Caco-2 (cell line): Measurements from ENCODE around the gene BNIPL. TPM values are rescaled to one million over a fixed set of nuclear protein-coding genes. Genes with fewer than 3 reads are reported as not detected.

Experiments
- BruUV-seq: library from RNA; stranded (reverse); fragments of 400-500 nt; replicated peaks from 2 replicates; lab custom pipeline; 2021; lab: Mats Ljungman, UMichigan
- CTCF ChIA-PET: fragments of 300-600 bp; sonication (Branson Sonifier 250); formaldehyde crosslinking; loops from one replicate; lab custom pipeline; 2022; ENCODE audit warnings: antibody characterized with exemption; lab: Charles Lee
- POLR2A ChIA-PET: fragments of 300-600 bp; sonication (Branson Sonifier 250); formaldehyde crosslinking; loops from one replicate; lab custom pipeline; 2022; ENCODE audit warnings: antibody characterized with exemption; lab: Charles Lee
- DNase-seq, 2 experiments: peaks; one replicate each; pipeline versions ENCODE4 v3.0.0 to v3.0.0-alpha.2; 2020 to 2022
- H3K27me3 ChIP-seq: replicated peaks from 2 replicates; pipeline ENCODE4 v1.6.0; 2011; ENCODE audit warnings: low read length; ENCODE audit not compliant: control insufficient read depth, insufficient read depth
- H3K36me3 ChIP-seq: 2 replicates; pipeline ENCODE4 v1.5.1; 2011; ENCODE audit warnings: low read length; ENCODE audit not compliant: control insufficient read depth, insufficient read depth
- H3K4me1 ChIP-seq: fragments of 250-450 bp; sonication (Bioruptor Pico); 2 replicates; pipeline ENCODE4 v1.5.1; 2020; ENCODE audit warnings: mild to moderate bottlenecking
- H3K4me3 ChIP-seq: 2 replicates; pipeline ENCODE4 v1.5.1; 2011; ENCODE audit warnings: low read depth, mild to moderate bottlenecking, control low read depth, low read length
- H3K9me3 ChIP-seq: fragments of 250-450 bp; sonication (Bioruptor Pico); 2 replicates; pipeline ENCODE4 v1.5.1; 2020; ENCODE audit warnings: mild to moderate bottlenecking, moderate library complexity
- H3K27ac Mint-ChIP-seq: one replicate; pipeline ENCODE4 v1.8.0; 2022; ENCODE audit warnings: mixed read lengths; ENCODE audit not compliant: unreplicated experiment
- H3K27me3 Mint-ChIP-seq: one replicate; pipeline ENCODE4 v1.8.0; 2022; ENCODE audit warnings: mixed read lengths; ENCODE audit not compliant: insufficient read depth, unreplicated experiment
- H3K36me3 Mint-ChIP-seq: one replicate; pipeline ENCODE4 v1.8.0; 2022; ENCODE audit warnings: mild to moderate bottlenecking, mixed read lengths; ENCODE audit not compliant: insufficient read depth, unreplicated experiment
- H3K4me1 Mint-ChIP-seq: one replicate; pipeline ENCODE4 v1.8.0; 2022; ENCODE audit warnings: low read depth, mixed read lengths; ENCODE audit not compliant: unreplicated experiment
- H3K4me3 Mint-ChIP-seq: one replicate; pipeline ENCODE4 v1.8.0; 2022; ENCODE audit warnings: mild to moderate bottlenecking, moderate library complexity, mixed read lengths; ENCODE audit not compliant: unreplicated experiment
- H3K9me3 Mint-ChIP-seq: one replicate; pipeline ENCODE4 v1.8.0; 2022; ENCODE audit warnings: mixed read lengths; ENCODE audit not compliant: unreplicated experiment
- intact Hi-C: fragments of 100-400 bp; cut with micrococcal nuclease; formaldehyde crosslinking; loops from one replicate; pipeline ENCODE4 v1.10.0; 2022; ENCODE audit not compliant: unreplicated experiment
- total RNA-seq: library from RNA; stranded (reverse); gene quantifications from 2 replicates; pipeline ENCODE4 v1.2.3, GENCODE V29; 2022
- TF ChIP-seq, protein P1 (sequence below), 2 experiments: fragments of 200-600 bp in 1 of 2; IDR thresholded peaks; 1 replicate in 1 of 2; 2 replicates in 1 of 2; pipeline versions ENCODE4 v1.5.1 to v1.8.0; 2011 to 2022; ENCODE audit warnings: antibody characterized with exemption in 1 of 2, control low read depth in 1 of 2, inconsistent platforms in 1 of 2, low read depth in 1 of 2, low read length in 1 of 2, mild to moderate bottlenecking in 1 of 2, moderate library complexity in 1 of 2; ENCODE audit not compliant: insufficient read depth in 1 of 2, severe bottlenecking in 1 of 2, unreplicated experiment in 1 of 2

The BNIPL gene
- total RNA-seq, 1 experiment from 2014 or later: 1.9 TPM

DNA sequence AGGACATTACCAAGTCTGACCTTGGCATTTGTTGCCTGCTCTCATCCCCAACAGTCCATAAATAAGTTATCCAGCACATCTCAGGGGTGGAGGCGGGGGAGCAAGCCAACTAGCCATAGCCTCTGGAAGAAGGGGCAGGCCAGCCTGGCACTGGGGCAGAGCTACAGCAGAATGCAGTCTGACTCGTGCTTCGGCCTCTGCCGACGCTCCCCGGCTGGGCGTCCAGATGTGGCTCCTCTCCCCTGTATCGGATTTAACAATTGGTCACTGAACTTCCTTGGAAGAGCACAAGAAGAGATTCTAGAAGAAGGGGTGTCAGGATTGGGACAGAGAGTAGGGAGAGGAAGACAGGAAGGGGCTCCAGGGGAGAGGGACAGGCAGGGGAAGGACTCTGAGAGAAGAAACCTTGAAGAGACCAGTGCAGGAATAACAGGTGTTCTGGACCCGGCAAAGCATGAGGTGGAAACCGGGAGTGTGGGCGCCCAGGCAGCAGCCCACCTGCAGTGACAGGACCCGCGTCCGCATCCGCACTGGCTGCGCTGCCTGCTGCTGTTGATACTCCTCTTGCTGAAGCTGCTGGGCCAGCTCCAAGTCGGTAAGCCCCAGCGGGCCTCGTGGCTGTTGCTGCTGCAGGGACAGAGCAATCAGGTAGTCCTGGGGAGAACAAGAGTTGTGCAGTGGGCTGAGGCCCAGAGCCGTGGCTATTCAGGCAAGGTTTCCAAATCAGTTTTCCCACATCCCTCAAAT lies 39.1 kb upstream of the BNIPL start:
- H3K9me3 ChIP-seq: no peaks in the 10 kb centered on the region
- no peaks in the 10 kb centered on the region for H3K9me3 Mint-ChIP-seq
- TF ChIP-seq, protein P1, sequence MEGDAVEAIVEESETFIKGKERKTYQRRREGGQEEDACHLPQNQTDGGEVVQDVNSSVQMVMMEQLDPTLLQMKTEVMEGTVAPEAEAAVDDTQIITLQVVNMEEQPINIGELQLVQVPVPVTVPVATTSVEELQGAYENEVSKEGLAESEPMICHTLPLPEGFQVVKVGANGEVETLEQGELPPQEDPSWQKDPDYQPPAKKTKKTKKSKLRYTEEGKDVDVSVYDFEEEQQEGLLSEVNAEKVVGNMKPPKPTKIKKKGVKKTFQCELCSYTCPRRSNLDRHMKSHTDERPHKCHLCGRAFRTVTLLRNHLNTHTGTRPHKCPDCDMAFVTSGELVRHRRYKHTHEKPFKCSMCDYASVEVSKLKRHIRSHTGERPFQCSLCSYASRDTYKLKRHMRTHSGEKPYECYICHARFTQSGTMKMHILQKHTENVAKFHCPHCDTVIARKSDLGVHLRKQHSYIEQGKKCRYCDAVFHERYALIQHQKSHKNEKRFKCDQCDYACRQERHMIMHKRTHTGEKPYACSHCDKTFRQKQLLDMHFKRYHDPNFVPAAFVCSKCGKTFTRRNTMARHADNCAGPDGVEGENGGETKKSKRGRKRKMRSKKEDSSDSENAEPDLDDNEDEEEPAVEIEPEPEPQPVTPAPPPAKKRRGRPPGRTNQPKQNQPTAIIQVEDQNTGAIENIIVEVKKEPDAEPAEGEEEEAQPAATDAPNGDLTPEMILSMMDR (IDR thresholded peaks at IDR 0.05; ENCODE audit: insufficient read depth in 1 of 2, low read depth in 1 of 2, low read length in 1 of 2, severe bottlenecking in 1 of 2, unreplicated experiment in 1 of 2): no peak
- H3K27me3 Mint-ChIP-seq: no peaks in the 10 kb centered on the region
- intact Hi-C loops: no loop called here
- no peak for DNase-seq
- BruUV-seq: no TSS peak
- POLR2A ChIA-PET: interaction anchor here (0.6 kb wide), 1 partner anchor 9 kb away, joined by 3 read pairs; no protein-coding TSS in a partner anchor
- peaks cover 15% of the 10 kb centered on the region; the same call in 1 of the 2 replicates for H3K4me1 ChIP-seq
- no peak overlapping the region for H3K4me3 ChIP-seq
- CTCF ChIA-PET: interaction anchor here (1.1 to 5.0 kb wide), 3 partner anchors 8 to 435 kb away, joined by 3 to 50 read pairs (median 3); partner anchors contain the start of gene MINDY1
- peaks cover 18% of the 10 kb centered on the region for H3K4me1 Mint-ChIP-seq
- H3K36me3 ChIP-seq: peaks cover 2% of the 10 kb centered on the region
- no peaks in the 10 kb centered on the region for H3K27me3 ChIP-seq
- no peak overlapping the region for H3K27ac Mint-ChIP-seq
- H3K4me3 Mint-ChIP-seq: no peak overlapping the region
- peaks cover 20% of the 10 kb centered on the region for H3K36me3 Mint-ChIP-seq

DNA sequence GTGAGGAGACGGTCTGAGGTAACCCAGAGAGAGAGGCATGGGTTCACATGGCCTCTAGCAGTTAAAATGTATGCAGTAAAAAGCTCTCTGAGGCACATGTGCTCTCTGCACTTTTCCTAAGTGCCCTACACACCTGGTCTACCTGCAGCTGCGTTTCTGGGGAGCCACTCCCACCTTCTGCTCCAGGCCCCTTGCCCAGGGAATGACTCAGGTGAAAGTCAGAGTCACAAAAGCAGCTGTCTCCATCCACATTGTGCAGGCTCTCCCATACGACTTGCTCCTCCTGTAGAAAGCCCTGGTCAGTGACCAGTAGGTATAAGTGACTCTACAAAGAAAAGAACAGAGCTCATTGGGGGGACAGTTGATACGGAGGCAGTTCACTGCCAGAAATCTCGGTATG lies 38.4 kb upstream of the BNIPL start:
- POLR2A ChIA-PET: no interaction called here
- no peaks in the 10 kb centered on the region for H3K27me3 Mint-ChIP-seq
- Histone ChIP-seq H3K27me3 (no peaks in the 10 kb centered on the region), H3K4me3 (no peak overlapping the region), H3K9me3 (no peaks in the 10 kb centered on the region), H3K36me3 (peaks cover 2% of the 10 kb centered on the region), H3K4me1 (peaks cover 11% of the 10 kb centered on the region; the same call in 1 of the 2 replicates)
- CTCF ChIA-PET: interaction anchor here (1.1 to 5.0 kb wide), 2 partner anchors 8 to 436 kb away, joined by 3 to 50 read pairs; partner anchors contain the start of gene MINDY1
- no TSS peak for BruUV-seq
- peaks cover 19% of the 10 kb centered on the region for H3K36me3 Mint-ChIP-seq
- peaks cover 20% of the 10 kb centered on the region for H3K4me1 Mint-ChIP-seq
- H3K27ac Mint-ChIP-seq: no peak overlapping the region
- TF ChIP-seq, protein P1 (IDR thresholded peaks at IDR 0.05; ENCODE audit: insufficient read depth in 1 of 2, low read depth in 1 of 2, low read length in 1 of 2, severe bottlenecking in 1 of 2, unreplicated experiment in 1 of 2): no peak
- H3K4me3 Mint-ChIP-seq: no peak overlapping the region
- no peak for DNase-seq
- no peaks in the 10 kb centered on the region for H3K9me3 Mint-ChIP-seq
- intact Hi-C loops: no loop called here

DNA sequence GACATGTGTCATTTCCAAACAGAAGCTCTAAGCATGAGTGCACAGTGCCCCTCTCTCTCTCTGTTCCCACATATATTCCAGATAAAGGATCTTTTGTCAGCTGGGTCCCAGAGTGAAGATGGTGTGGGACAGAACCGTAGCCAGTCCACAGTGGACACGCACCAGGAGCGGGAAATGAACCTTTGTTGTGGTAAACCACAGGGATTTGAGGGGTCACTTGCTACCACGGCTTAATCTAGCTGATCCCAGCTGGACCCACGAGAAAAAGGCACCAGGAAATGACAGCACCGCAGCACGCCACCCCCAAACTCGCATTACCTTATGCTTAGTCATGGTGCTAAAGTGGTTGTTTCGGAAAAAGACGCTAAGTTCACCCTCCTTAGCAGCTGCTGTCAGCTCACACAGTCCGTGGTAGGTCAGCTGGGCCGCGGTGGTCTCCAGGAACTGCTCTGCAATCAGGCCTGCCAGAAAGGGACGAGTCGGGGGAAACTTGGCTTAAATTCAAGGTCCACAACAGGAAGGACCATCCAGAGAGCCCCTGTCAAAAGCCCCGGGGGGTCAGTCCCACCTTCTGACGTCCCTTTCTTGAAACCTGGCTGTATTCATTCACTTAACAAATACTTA lies 37.2 kb upstream of the BNIPL start:
- Mint-ChIP-seq H3K27me3 (no peaks in the 10 kb centered on the region), H3K27ac (no peak overlapping the region), H3K4me1 (peaks cover 21% of the 10 kb centered on the region), H3K9me3 (no peaks in the 10 kb centered on the region), H3K36me3 (peaks cover 19% of the 10 kb centered on the region), H3K4me3 (no peak overlapping the region)
- no TSS peak for BruUV-seq
- TF ChIP-seq, protein P1 (IDR thresholded peaks at IDR 0.05; ENCODE audit: insufficient read depth in 1 of 2, low read depth in 1 of 2, low read length in 1 of 2, severe bottlenecking in 1 of 2, unreplicated experiment in 1 of 2): no peak
- ChIA-PET CTCF (interaction anchor here (1.5 kb wide), 1 partner anchor 18 kb away, joined by 4 read pairs; no protein-coding TSS in a partner anchor), POLR2A (interaction anchor here (0.9 to 1.1 kb wide), 2 partner anchors 18 to 28 kb away, joined by 4 to 5 read pairs; partner anchors contain the start of gene ANXA9)
- no peaks in the 10 kb centered on the region for H3K27me3 ChIP-seq
- H3K4me3 ChIP-seq: no peak overlapping the region
- no peaks in the 10 kb centered on the region for H3K9me3 ChIP-seq
- peaks cover 13% of the 10 kb centered on the region; the same call in 1 of the 2 replicates for H3K4me1 ChIP-seq
- H3K36me3 ChIP-seq: peaks cover 2% of the 10 kb centered on the region
- no peak for DNase-seq
- intact Hi-C loops: no loop called here
